ENCODE measurements around the gene EREG.

DNA sequence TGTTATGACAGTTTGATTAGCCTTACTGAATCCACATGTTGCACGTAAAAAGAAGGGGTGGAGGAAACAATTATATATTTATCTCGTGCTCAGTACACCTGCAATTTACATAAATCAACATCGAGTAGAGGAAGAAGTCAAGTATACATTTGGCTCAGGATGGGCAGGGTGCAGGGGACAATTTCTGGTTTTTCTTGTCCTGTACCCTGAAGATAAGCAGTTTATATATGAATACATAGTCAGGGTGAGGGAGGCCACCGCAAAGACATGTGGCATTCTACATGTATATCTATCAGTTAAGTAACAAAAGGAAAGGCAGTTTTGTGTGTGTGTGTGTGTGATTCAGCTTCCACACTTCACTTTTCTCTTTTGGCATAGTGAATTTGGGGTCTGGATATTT, 11.1 kb upstream of the EREG start:
- TF ChIP-seq POLR2A (IDR thresholded peaks at IDR 0.05; ENCODE audit: low read length) (no peak), GATA1 (IDR thresholded peaks at IDR 0.05; ENCODE audit: low read depth, low read length) (no peak)
